Esophagus muscularis mucosa (tissue), 4 donors: ENCODE measurements around the gene EHF. TPM values are rescaled to one million over a fixed set of nuclear protein-coding genes. Genes with fewer than 3 reads are reported as not detected.

ENCODE experiments used
- DNase-seq: peaks from one replicate; pipeline ENCODE4 v3.0.0-alpha.2; 2017; ENCODE audit errors: extremely low spot score
- H3K27ac ChIP-seq, 4 donors: fragments of 200-600 bp; sonication (generic); replicated peaks in 1 of 4; 1 replicate in 3 of 4; 2 replicates in 1 of 4; pipeline ENCODE4 v1.5.1; 2016 to 2019; ENCODE audit warnings: mild to moderate bottlenecking in 1 of 4
- H3K27me3 ChIP-seq, 4 donors: fragments of 200-600 bp; sonication (generic); one replicate each; pipeline versions ENCODE4 v1.5.1 to v1.6.0; 2016 to 2019
- H3K36me3 ChIP-seq, 4 donors: fragments of 200-600 bp; sonication (generic); one replicate each; pipeline ENCODE4 v1.5.1; 2016 to 2019
- H3K4me1 ChIP-seq, 4 donors: fragments of 200-600 bp; sonication (generic); one replicate each; pipeline ENCODE4 v1.5.1; 2016 to 2019
- H3K4me3 ChIP-seq, 4 donors: fragments of 200-600 bp; sonication (generic); 1 replicate in 2 of 4; 2 replicates in 2 of 4; pipeline ENCODE4 v1.5.1; 2016 to 2019; ENCODE audit warnings: mild to moderate bottlenecking in 4 of 4, moderate library complexity in 1 of 4
- H3K9me3 ChIP-seq, 4 donors: fragments of 200-600 bp; sonication (generic); 1 replicate in 3 of 4; 2 replicates in 1 of 4; pipeline ENCODE4 v1.5.1; 2016 to 2019
- CTCF ChIP-seq, 3 experiments: fragments of 200-600 bp in 2 of 3; fragments of 450-650 bp in 1 of 3; sonication (generic) in 2 of 3; IDR thresholded peaks; one replicate each; pipeline ENCODE4 v1.5.1; 2017 to 2019; ENCODE audit warnings: antibody characterized with exemption in 3 of 3, mild to moderate bottlenecking in 2 of 3, moderate library complexity in 1 of 3
- EP300 ChIP-seq: sonication (generic); formaldehyde crosslinking; IDR thresholded peaks from one replicate; pipeline ENCODE4 v1.6.1; 2017; ENCODE audit warnings: antibody characterized with exemption
- POLR2A ChIP-seq: fragments of 450-650 bp; IDR thresholded peaks from one replicate; pipeline ENCODE4 v1.6.1; 2017; ENCODE audit warnings: antibody characterized with exemption, moderate library complexity, mild to moderate bottlenecking, low read depth
- POLR2AphosphoS5 ChIP-seq, 2 donors: sonication (generic); formaldehyde crosslinking; IDR thresholded peaks; one replicate each; pipeline ENCODE4 v1.6.1; 2017; ENCODE audit warnings: antibody characterized with exemption in 2 of 2
- WGBS: methylation state at CpG from one replicate; pipeline ENCODE4 v1.1.5; 2018; 5-methylcytosine and 5-hydroxymethylcytosine counted together
- intact Hi-C: fragments of 100-400 bp; cut with DNase I; formaldehyde crosslinking; loops from one replicate; pipeline ENCODE4 v1.15.1; 2023
- total RNA-seq, 4 donors: library from RNA; depleted of rRNA; stranded (reverse); fragments of >200 nt; gene quantifications; one replicate each; pipeline versions ENCODE4 v1.1.0 to v1.2.1, GENCODE V29; 2016

The EHF gene
- total RNA-seq, 4 donors from 2014 or later: 0.42 to 0.52 TPM; not detected in 2

GRCh38 chr11:34655335-34656008 is 34.6 kb downstream of the EHF start:
- Histone ChIP-seq H3K9me3 (no peaks in the 10 kb centered on the region), H3K36me3 (no peaks in the 10 kb centered on the region), H3K27ac (no peak overlapping the region), H3K27me3 (no peaks in the 10 kb centered on the region), H3K4me1 (no peaks in the 10 kb centered on the region), H3K4me3 (no peak overlapping the region)
- no peak for DNase-seq
- TF ChIP-seq CTCF (IDR thresholded peaks at IDR 0.05): no peak
- no peak for TF ChIP-seq POLR2AphosphoS5 (IDR thresholded peaks at IDR 0.05)
- no peak for TF ChIP-seq POLR2A
- no peak for TF ChIP-seq EP300
- intact Hi-C loops: no loop called here
- 56% methylated on average over 2 of the region's 2 CpGs for WGBS

- no peaks in the 10 kb centered on the region for H3K36me3 ChIP-seq
- 87% methylated on average over 5 of the region's 5 CpGs for WGBS
- DNase-seq: no peak
- no peaks in the 10 kb centered on the region for H3K27me3 ChIP-seq
- no peak overlapping the region for H3K27ac ChIP-seq
- TF ChIP-seq POLR2A: no peak
- H3K4me3 ChIP-seq: no peak overlapping the region
- H3K9me3 ChIP-seq: no peaks in the 10 kb centered on the region
- intact Hi-C loops: no loop called here
- H3K4me1 ChIP-seq: no peaks in the 10 kb centered on the region
Observed at GRCh38 chr11:34656062-34656720, 35.3 kb downstream of the EHF start.

- DNase-seq: no peak
- Histone ChIP-seq H3K27me3 (no peaks in the 10 kb centered on the region), H3K36me3 (no peaks in the 10 kb centered on the region), H3K9me3 (no peaks in the 10 kb centered on the region), H3K4me1 (no peaks in the 10 kb centered on the region), H3K4me3 (no peak overlapping the region), H3K27ac (no peak overlapping the region)
- intact Hi-C loops: no loop called here
- TF ChIP-seq EP300: no peak
- no peak for TF ChIP-seq POLR2A
- no peak for TF ChIP-seq CTCF (IDR thresholded peaks at IDR 0.05)
- TF ChIP-seq POLR2AphosphoS5 (IDR thresholded peaks at IDR 0.05): no peak
- WGBS: 80% methylated on average over 14 of the region's 14 CpGs
Observed at GRCh38 chr11:34658071-34659015, 37.5 kb downstream of the EHF start.

- intact Hi-C loops: no loop called here
- WGBS: 87% methylated on average over 4 of the region's 4 CpGs
- DNase-seq: no peak
- Histone ChIP-seq H3K9me3 (no peaks in the 10 kb centered on the region), H3K4me1 (no peaks in the 10 kb centered on the region), H3K36me3 (no peaks in the 10 kb centered on the region), H3K4me3 (no peak overlapping the region), H3K27ac (no peak overlapping the region), H3K27me3 (no peaks in the 10 kb centered on the region)
- TF ChIP-seq POLR2A: no peak
- no peak for TF ChIP-seq POLR2AphosphoS5 (IDR thresholded peaks at IDR 0.05)
- no peak for TF ChIP-seq EP300
- no peak for TF ChIP-seq CTCF (IDR thresholded peaks at IDR 0.05)
Observed at GRCh38 chr11:34659096-34659733, 38.3 kb downstream of the EHF start.
